IPS DF 4.7 (cell line): ENCODE data around the gene HBQ1.
A peak's percentile ranks its signal among the peaks of the same experiment; 100 is the strongest.
"Not testable (repeated sequence)": the region's sequence is repeated elsewhere in the genome, so short reads cannot be mapped to it uniquely, and the experiment has no call there.

Source experiments
- DNase-seq: peaks from one replicate; pipeline ENCODE4 v3.0.0-alpha.2; 2013; ENCODE audit warnings: low spot score; ENCODE audit errors: extremely low read depth

Gene HBQ1

GRCh38 chr16:204046-204445 lies 23.8 kb downstream of the HBQ1 start:
- not testable (repeated sequence) for DNase-seq

GRCh38 chr16:209359-209758 lies 29.1 kb downstream of the HBQ1 start:
- DNase-seq: not testable (repeated sequence)

- DNase-seq: not testable (repeated sequence)
Measured at GRCh38 chr16:211631-212180, 31.4 kb downstream of the HBQ1 start.

GRCh38 chr16:212999-213398 lies 32.7 kb downstream of the HBQ1 start:
- no peak for DNase-seq

- no peak for DNase-seq
Measured at GRCh38 chr16:220021-220420, 39.8 kb downstream of the HBQ1 start.

- DNase-seq: no peak
Measured at GRCh38 chr16:228151-228851, 48.0 kb downstream of the HBQ1 start.

GRCh38 chr16:228852-229730 lies 48.8 kb downstream of the HBQ1 start, which contains the start of gene LUC7L:
Gene LUC7L (minus strand): TSS chr16:229449. CDS start chr16:229339, 110 bp downstream.
- peak; percentile 68 for DNase-seq

- no peak for DNase-seq
Measured at GRCh38 chr16:229731-230281, 49.5 kb downstream of the HBQ1 start.

GRCh38 chr16:230351-230750 lies 50.1 kb downstream of the HBQ1 start:
- not testable (repeated sequence) for DNase-seq
